ACC112 (cell line): ENCODE measurements around the gene PTPRJ.
"Not testable (repeated sequence)": the region's sequence is repeated elsewhere in the genome, so short reads cannot be mapped to it uniquely, and the experiment has no call there.

Experiments
- H2AFZ ChIP-seq: fragments of 200-600 bp; sonication (generic); one replicate; pipeline ENCODE4 v1.6.0; 2017; ENCODE audit warnings: antibody characterized with exemption, low read length; ENCODE audit not compliant: unreplicated experiment
- H3K27ac ChIP-seq: fragments of 200-600 bp; sonication (generic); 2 replicates; pipeline ENCODE4 v1.5.1; 2014; ENCODE audit warnings: low read depth, mild to moderate bottlenecking, antibody characterized with exemption, low read length, moderate library complexity
- H3K27me3 ChIP-seq: fragments of 200-600 bp; sonication (generic); 2 replicates; pipeline ENCODE4 v1.6.1; 2014; ENCODE audit warnings: mild to moderate bottlenecking, antibody characterized with exemption, low read length, moderate library complexity, mixed read lengths; ENCODE audit not compliant: insufficient read depth
- H3K36me3 ChIP-seq: fragments of 200-600 bp; sonication (generic); 2 replicates; pipeline ENCODE4 v1.6.1; 2016; ENCODE audit warnings: mild to moderate bottlenecking, antibody characterized with exemption, low read length, moderate library complexity, mixed read lengths; ENCODE audit not compliant: insufficient read depth
- H3K4me1 ChIP-seq: fragments of 200-600 bp; sonication (generic); one replicate; pipeline ENCODE4 v1.6.1; 2016; ENCODE audit warnings: low read length, mixed read lengths; ENCODE audit not compliant: insufficient read depth, unreplicated experiment, control insufficient read depth
- H3K4me3 ChIP-seq: fragments of 200-600 bp; sonication (generic); 2 replicates; pipeline ENCODE4 v1.5.1; 2014; ENCODE audit warnings: mild to moderate bottlenecking, low read depth, low read length
- H3K79me2 ChIP-seq: fragments of 200-600 bp; sonication (generic); one replicate; pipeline ENCODE4 v1.6.0; 2016; ENCODE audit warnings: low read length; ENCODE audit not compliant: control insufficient read depth, unreplicated experiment, insufficient read depth

The PTPRJ gene

GRCh38 chr11:48124880-48125279 is 144.5 kb downstream of the PTPRJ start:
- H3K36me3 ChIP-seq, result no peaks in the 10 kb centered on the region
- H2AFZ ChIP-seq, result no peak overlapping the region
- H3K4me3 ChIP-seq, result no peak overlapping the region
- no peaks in the 10 kb centered on the region for H3K27me3 ChIP-seq
- H3K27ac ChIP-seq, result no peak overlapping the region
- H3K4me1 ChIP-seq, result peaks cover 3% of the 10 kb centered on the region
- no peaks in the 10 kb centered on the region for H3K79me2 ChIP-seq

GRCh38 chr11:48125866-48126265 is 145.5 kb downstream of the PTPRJ start:
- Histone ChIP-seq H3K79me2 (no peaks in the 10 kb centered on the region), H3K27ac (no peak overlapping the region), H2AFZ (no peak overlapping the region), H3K4me3 (no peak overlapping the region), H3K4me1 (peaks cover 3% of the 10 kb centered on the region), H3K27me3 (no peaks in the 10 kb centered on the region), H3K36me3 (no peaks in the 10 kb centered on the region)

- no peak overlapping the region for H2AFZ ChIP-seq
- 0 out of 2 replicates have a peak, but pooled peaks cover under 1% of the 10 kb centered on the region for H3K36me3 ChIP-seq
Measured at GRCh38 chr11:48127521-48128183, 147.3 kb downstream of the PTPRJ start.

GRCh38 chr11:48129697-48130395 is 149.5 kb downstream of the PTPRJ start:
- H3K27me3 ChIP-seq, result no peaks in the 10 kb centered on the region
- H3K27ac ChIP-seq, result no peak overlapping the region
- H3K36me3 ChIP-seq, result 0 out of 2 replicates have a peak, but pooled peaks cover 3% of the 10 kb centered on the region
- no peak overlapping the region for H2AFZ ChIP-seq
- H3K4me3 ChIP-seq, result no peak overlapping the region
- no peaks in the 10 kb centered on the region for H3K4me1 ChIP-seq
- no peaks in the 10 kb centered on the region for H3K79me2 ChIP-seq

More at GRCh38 chr11:48127521-48128183, 147.3 kb downstream of the PTPRJ start:
- Histone ChIP-seq H3K27ac (no peak overlapping the region), H3K4me1 (peaks cover 3% of the 10 kb centered on the region), H3K27me3 (no peaks in the 10 kb centered on the region), H3K4me3 (no peak overlapping the region), H3K79me2 (no peaks in the 10 kb centered on the region)

GRCh38 chr11:48134221-48134922 is 154.0 kb downstream of the PTPRJ start:
- H3K27ac ChIP-seq, result no peak overlapping the region
- no peak overlapping the region for H3K4me3 ChIP-seq
- no peaks in the 10 kb centered on the region for H3K27me3 ChIP-seq
- H3K4me1 ChIP-seq, result peaks cover 2% of the 10 kb centered on the region
- peaks cover 9% of the 10 kb centered on the region; the same call in 1 of the 2 replicates for H3K36me3 ChIP-seq
- no peaks in the 10 kb centered on the region for H3K79me2 ChIP-seq
- H2AFZ ChIP-seq, result no peak overlapping the region

GRCh38 chr11:48138222-48138621 is 157.9 kb downstream of the PTPRJ start:
- H3K36me3 ChIP-seq, result peaks cover 13% of the 10 kb centered on the region; the same call in 1 of the 2 replicates
- H3K4me3 ChIP-seq, result no peak overlapping the region
- no peak overlapping the region for H3K27ac ChIP-seq
- H3K4me1 ChIP-seq, result peaks cover 10% of the 10 kb centered on the region
- no peaks in the 10 kb centered on the region for H3K79me2 ChIP-seq
- H3K27me3 ChIP-seq, result no peaks in the 10 kb centered on the region
- no peak overlapping the region for H2AFZ ChIP-seq

- not testable (repeated sequence) for H3K27me3 ChIP-seq, H2AFZ ChIP-seq, H3K4me3 ChIP-seq, H3K79me2 ChIP-seq, H3K27ac ChIP-seq
- Histone ChIP-seq H3K36me3 (peaks cover 24% of the 10 kb centered on the region; the same call in 1 of the 2 replicates), H3K4me1 (peaks cover 10% of the 10 kb centered on the region)
Measured at GRCh38 chr11:48139896-48140295, 159.5 kb downstream of the PTPRJ start.

- Histone ChIP-seq H3K27me3 (no peaks in the 10 kb centered on the region), H3K79me2 (no peaks in the 10 kb centered on the region), H3K4me1 (peaks cover 10% of the 10 kb centered on the region), H2AFZ (no peak overlapping the region), H3K27ac (no peak overlapping the region), H3K4me3 (no peak overlapping the region), H3K36me3 (peaks cover 24% of the 10 kb centered on the region; the same call in 1 of the 2 replicates)
Measured at GRCh38 chr11:48141475-48142122, 161.2 kb downstream of the PTPRJ start.

- no peaks in the 10 kb centered on the region for H3K27me3 ChIP-seq
- peaks cover 10% of the 10 kb centered on the region for H3K4me1 ChIP-seq
- no peak overlapping the region for H2AFZ ChIP-seq
- no peaks in the 10 kb centered on the region for H3K79me2 ChIP-seq
- peaks cover 18% of the 10 kb centered on the region; the same call in 1 of the 2 replicates for H3K36me3 ChIP-seq
- H3K27ac ChIP-seq, result no peak overlapping the region
- H3K4me3 ChIP-seq, result no peak overlapping the region
Measured at GRCh38 chr11:48142889-48143288, 162.5 kb downstream of the PTPRJ start.

- H3K4me1 ChIP-seq, result peaks cover 4% of the 10 kb centered on the region
- no peaks in the 10 kb centered on the region for H3K27me3 ChIP-seq
- peaks cover 15% of the 10 kb centered on the region; the same call in 1 of the 2 replicates for H3K36me3 ChIP-seq
- no peak overlapping the region for H3K27ac ChIP-seq
- no peak overlapping the region for H3K4me3 ChIP-seq
- H2AFZ ChIP-seq, result no peak overlapping the region
- H3K79me2 ChIP-seq, result no peaks in the 10 kb centered on the region
Measured at GRCh38 chr11:48148749-48149148, 168.4 kb downstream of the PTPRJ start.
